ENCODE results near the gene TUBG2. TPM values are rescaled to one million over a fixed set of nuclear protein-coding genes. Genes with fewer than 3 reads are reported as not detected.
"Not testable (repeated sequence)": the region's sequence is repeated elsewhere in the genome, so short reads cannot be mapped to it uniquely, and the experiment has no call there.

Gene TUBG2
- 10 to 100 TPM; 36.8 to 57.7 TPM for total RNA-seq

- Histone ChIP-seq H3K4me1 (replicated peaks) (no peaks in the 10 kb centered on the region), H3K27me3 (replicated peaks; ENCODE audit: insufficient read depth) (no peaks in the 10 kb centered on the region), H3K9me3 (no peaks in the 10 kb centered on the region), H3K4me3 (peak within 1 kb of the TSS; percentile 52 to 54), H3K27ac (peak within 1 kb of the TSS; percentile 79 to 82), H3K36me3 (no peaks in the 10 kb centered on the region)
- under 1% methylated on average over 51 of the region's 59 CpGs for WGBS
- intact Hi-C loops (cut with DNase I), result loop anchor here (5.0 kb wide), 1 partner anchor 52 kb away; the partner anchor contains the start of genes RETREG3 and TUBG1
- peak; percentile 85 for TF ChIP-seq POLR2A (IDR thresholded peaks at IDR 0.05)
- TF ChIP-seq POLR2AphosphoS5 (IDR thresholded peaks at IDR 0.05), result peak; percentile 95
- peak in 1 of 4 experiments; percentile 16 for TF ChIP-seq CTCF (IDR thresholded peaks at IDR 0.05)
- DNase-seq (ENCODE audit: low spot score), result peak; percentile 81
Observed at GRCh38 chr17:42659079-42659931, at the start of gene TUBG2. TSS of gene TUBG2 (plus strand) at chr17:42659284. CDS start at chr17:42659504, 220 bp downstream.

- WGBS, result 13% methylated on average over 33 of the region's 42 CpGs
- intact Hi-C loops (cut with DNase I), result loop anchor here (5.0 kb wide), 2 partner anchors 47 to 67 kb away; partner anchors contain the start of genes PLEKHH3 and TUBG2
- not testable (repeated sequence) for DNase-seq (ENCODE audit: low spot score)
Observed at GRCh38 chr17:42609814-42610801, 49.0 kb upstream of the TUBG2 start.

GRCh38 chr17:42612013-42612412, 47.1 kb upstream of the TUBG2 start:
- no peaks in the 10 kb centered on the region for H3K27me3 ChIP-seq (replicated peaks; ENCODE audit: insufficient read depth)
- intact Hi-C loops (cut with DNase I), result no loop called here

More at GRCh38 chr17:42609814-42610801, 49.0 kb upstream of the TUBG2 start:
- peak overlapping the region; percentile 92 to 93 for H3K27ac ChIP-seq
- not testable (repeated sequence) for H3K27me3 ChIP-seq (replicated peaks; ENCODE audit: insufficient read depth); H3K4me1 ChIP-seq (replicated peaks); H3K9me3 ChIP-seq; H3K36me3 ChIP-seq
- peak overlapping the region; percentile 70 to 85 for H3K4me3 ChIP-seq

GRCh38 chr17:42613699-42614295, 45.3 kb upstream of the TUBG2 start:
- no peak overlapping the region for H3K27ac ChIP-seq
- H3K4me3 ChIP-seq, result no peak overlapping the region
- H3K36me3 ChIP-seq, result peaks cover 0 to 5% of the 10 kb centered on the region in 2 donors
- no peak for TF ChIP-seq POLR2AphosphoS5 (IDR thresholded peaks at IDR 0.05)
- no peak for TF ChIP-seq POLR2A (IDR thresholded peaks at IDR 0.05)
- TF ChIP-seq CTCF (IDR thresholded peaks at IDR 0.05), result no peak
- peaks cover 3% of the 10 kb centered on the region for H3K4me1 ChIP-seq (replicated peaks)
- intact Hi-C loops (cut with DNase I), result no loop called here
- H3K27me3 ChIP-seq (replicated peaks; ENCODE audit: insufficient read depth), result no peaks in the 10 kb centered on the region
- H3K9me3 ChIP-seq, result no peaks in the 10 kb centered on the region
- no peak for DNase-seq (ENCODE audit: low spot score)
- 95% methylated on average over 17 of the region's 17 CpGs for WGBS

More at GRCh38 chr17:42612013-42612412, 47.1 kb upstream of the TUBG2 start:
- TF ChIP-seq CTCF (IDR thresholded peaks at IDR 0.05), result no peak
- no peak for TF ChIP-seq POLR2AphosphoS5 (IDR thresholded peaks at IDR 0.05)
- TF ChIP-seq POLR2A (IDR thresholded peaks at IDR 0.05), result no peak
- no peaks in the 10 kb centered on the region for H3K9me3 ChIP-seq
- no peaks in the 10 kb centered on the region for H3K4me1 ChIP-seq (replicated peaks)
- peaks cover 0 to 5% of the 10 kb centered on the region in 2 donors for H3K36me3 ChIP-seq
- H3K27ac ChIP-seq, result no peak overlapping the region
- WGBS, result 93% methylated on average over 4 of the region's 4 CpGs
- no peak overlapping the region for H3K4me3 ChIP-seq
- DNase-seq (ENCODE audit: low spot score), result no peak

Data from prostate gland (tissue), 2 donors.